C4-2B (cell line): ENCODE results near the gene ACADSB.

ENCODE experiments used
- H3K27ac ChIP-seq: fragments of 450-650 bp; 2 replicates; pipeline ENCODE4 v1.5.1; 2017
- ZFX ChIP-seq: fragments of 450-650 bp; IDR thresholded peaks from 2 replicates; pipeline ENCODE4 v1.6.1; 2017
- TF ChIP-seq, protein P1 (sequence below): fragments of 450-650 bp; conservative IDR thresholded peaks from 2 replicates; pipeline ENCODE4 v1.5.1; 2017; ENCODE audit warnings: mild to moderate bottlenecking

Gene ACADSB

DNA sequence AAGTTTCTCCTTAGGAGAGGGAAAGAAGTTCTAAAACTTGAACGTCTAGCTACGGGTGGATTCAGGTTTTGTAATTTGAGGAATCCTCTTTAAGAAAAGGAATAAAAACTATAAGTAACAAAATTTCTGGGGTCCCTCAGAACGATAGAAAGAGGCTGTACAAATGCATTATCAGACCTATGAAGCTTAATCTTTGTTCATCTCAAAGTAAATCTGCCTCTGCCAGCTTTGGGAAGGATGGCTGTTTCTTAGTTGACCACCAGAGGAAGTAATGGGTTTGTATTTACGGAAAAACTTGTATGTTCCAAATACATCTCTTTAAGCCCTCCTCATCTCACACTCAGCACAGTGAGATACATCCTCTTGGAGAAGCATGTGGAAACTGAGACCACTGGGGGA is 27.7 kb upstream of the ACADSB start:
- no peak overlapping the region for H3K27ac ChIP-seq

DNA sequence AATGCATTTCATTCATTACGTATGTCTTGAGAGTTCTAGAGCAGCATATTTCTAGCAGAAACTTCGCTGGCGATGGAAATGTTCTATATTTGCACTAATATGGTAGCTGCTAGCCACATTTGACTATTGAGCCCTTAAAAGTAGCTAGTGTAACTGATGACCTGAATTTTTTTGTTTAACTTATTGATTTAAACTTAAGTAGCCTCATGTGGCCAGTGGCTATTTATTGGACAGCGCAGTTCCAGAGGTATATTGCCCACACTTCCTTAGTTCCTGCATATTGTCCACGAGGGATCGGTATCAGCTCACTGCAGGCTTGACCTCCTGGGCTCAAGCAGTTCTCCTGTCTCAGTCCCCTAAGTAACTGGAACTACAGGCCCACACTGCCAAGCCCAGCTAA is 24.9 kb upstream of the ACADSB start:
- no peak overlapping the region for H3K27ac ChIP-seq
- TF ChIP-seq, protein P1, sequence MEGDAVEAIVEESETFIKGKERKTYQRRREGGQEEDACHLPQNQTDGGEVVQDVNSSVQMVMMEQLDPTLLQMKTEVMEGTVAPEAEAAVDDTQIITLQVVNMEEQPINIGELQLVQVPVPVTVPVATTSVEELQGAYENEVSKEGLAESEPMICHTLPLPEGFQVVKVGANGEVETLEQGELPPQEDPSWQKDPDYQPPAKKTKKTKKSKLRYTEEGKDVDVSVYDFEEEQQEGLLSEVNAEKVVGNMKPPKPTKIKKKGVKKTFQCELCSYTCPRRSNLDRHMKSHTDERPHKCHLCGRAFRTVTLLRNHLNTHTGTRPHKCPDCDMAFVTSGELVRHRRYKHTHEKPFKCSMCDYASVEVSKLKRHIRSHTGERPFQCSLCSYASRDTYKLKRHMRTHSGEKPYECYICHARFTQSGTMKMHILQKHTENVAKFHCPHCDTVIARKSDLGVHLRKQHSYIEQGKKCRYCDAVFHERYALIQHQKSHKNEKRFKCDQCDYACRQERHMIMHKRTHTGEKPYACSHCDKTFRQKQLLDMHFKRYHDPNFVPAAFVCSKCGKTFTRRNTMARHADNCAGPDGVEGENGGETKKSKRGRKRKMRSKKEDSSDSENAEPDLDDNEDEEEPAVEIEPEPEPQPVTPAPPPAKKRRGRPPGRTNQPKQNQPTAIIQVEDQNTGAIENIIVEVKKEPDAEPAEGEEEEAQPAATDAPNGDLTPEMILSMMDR, result no peak
- TF ChIP-seq ZFX, result no peak

More for the DNA sequence above, 27.7 kb upstream of the ACADSB start:
- TF ChIP-seq, protein P1, result no peak
- TF ChIP-seq ZFX, result no peak

DNA sequence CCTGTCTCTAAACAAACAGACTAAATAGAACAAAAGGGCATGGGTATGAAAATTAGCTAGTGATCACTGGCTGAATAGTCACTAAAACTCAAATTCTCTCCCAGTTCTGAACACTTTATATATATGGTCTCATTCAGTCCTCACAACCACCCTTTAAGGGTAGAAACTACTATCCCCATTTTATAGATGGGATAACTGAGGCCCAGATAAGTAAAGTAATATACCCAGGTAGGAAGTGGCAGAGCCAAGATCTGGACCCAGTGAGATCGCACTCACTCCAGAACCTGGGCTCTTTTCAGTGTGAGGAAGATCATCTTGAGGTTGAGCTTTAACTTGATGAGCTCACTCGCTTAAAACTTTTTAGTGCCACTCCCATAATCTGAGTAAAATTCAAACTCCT is 24.1 kb upstream of the ACADSB start:
- TF ChIP-seq ZFX, result no peak
- TF ChIP-seq, protein P1, result no peak
- no peak overlapping the region for H3K27ac ChIP-seq

DNA sequence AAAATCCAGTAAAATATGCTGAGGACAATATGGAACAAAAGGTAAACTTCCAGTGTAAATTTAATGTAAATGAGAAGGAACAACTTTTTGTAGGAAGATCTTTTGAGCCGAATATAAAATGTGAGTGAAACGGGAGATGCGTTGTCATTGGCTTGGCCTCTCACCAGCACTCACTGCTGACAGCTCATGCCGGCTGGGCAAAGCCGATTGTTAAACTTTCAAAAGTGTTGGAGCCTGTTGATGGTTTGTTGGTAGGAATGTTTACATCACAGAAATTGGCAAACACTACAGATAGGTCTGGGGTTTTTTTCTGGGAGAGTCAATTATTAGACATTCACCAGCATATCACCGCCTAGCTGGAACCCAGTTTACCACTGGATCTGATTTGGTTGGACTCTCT is 22.5 kb upstream of the ACADSB start:
- H3K27ac ChIP-seq, result no peak overlapping the region
- TF ChIP-seq, protein P1, result no peak
- TF ChIP-seq ZFX, result no peak

DNA sequence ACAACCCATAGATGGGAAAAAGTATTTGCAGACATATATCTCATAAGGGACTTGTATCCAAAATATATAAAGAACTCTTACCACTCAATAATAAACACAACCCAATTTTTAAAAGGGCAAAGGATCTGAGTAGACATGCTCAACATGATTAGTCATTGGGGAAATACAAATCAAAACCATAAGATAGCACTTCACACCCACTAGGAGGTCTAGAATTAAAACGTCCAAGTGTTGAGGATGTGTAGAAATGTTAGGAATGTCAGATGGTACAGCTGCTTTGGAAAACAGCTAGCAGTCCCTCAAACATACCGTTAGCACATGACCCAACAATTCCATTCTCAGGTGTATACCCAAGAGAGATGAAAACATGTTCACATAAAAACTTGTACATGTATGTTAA is 20.3 kb upstream of the ACADSB start:
- TF ChIP-seq ZFX, result no peak
- TF ChIP-seq, protein P1, result no peak
- no peak overlapping the region for H3K27ac ChIP-seq

DNA sequence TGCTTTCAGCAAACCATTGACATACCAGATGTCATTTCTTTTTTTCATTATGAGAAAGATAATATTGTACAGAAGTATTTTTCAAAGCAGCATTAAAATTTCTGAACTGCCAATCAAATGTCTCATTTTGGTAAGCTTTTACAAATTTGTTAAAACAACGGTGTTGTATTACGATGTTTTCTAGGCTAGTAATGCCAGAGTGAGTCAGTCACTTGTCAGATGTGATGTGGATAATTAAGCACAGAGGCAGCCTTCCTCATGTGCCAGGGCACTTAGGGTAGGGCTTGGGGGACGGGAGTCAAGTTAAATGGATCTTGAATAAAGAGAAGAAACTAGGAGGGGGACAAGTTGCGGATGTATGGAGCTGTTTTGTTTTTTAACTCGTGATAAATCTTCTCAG is 18.5 kb upstream of the ACADSB start:
- no peak overlapping the region for H3K27ac ChIP-seq

DNA sequence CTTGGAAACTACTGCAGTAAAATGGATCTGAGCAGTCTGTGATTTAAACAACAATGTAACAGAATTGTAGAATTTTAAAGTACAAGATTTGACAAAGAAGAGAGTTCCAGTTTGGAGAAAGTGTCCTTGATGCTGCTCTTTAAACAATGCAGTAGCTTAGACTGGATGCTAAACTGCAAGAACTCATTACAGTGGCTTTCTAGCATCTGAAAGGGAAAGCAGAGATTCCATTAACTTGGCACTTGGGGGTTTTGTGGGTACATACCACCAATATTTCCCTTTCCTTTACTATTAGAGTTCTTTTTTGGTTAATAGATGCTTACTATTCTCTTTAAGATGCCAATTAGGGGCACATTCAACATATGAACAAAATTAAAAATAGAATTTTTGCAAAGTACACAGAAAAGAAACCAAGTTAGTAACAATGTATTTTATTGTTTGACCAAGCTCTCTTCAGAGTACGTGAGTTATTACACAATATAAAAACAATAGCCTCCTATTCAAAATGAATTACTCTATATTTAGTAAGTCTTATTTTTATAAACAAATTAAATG is 16.7 kb upstream of the ACADSB start:
- TF ChIP-seq, protein P1, result no peak
- TF ChIP-seq ZFX, result no peak
- H3K27ac ChIP-seq, result no peak overlapping the region

More for the DNA sequence above, 18.5 kb upstream of the ACADSB start:
- TF ChIP-seq, protein P1, result no peak
- no peak for TF ChIP-seq ZFX
